G401 (cell line): Measurements from ENCODE around the gene NEK1. TPM values are rescaled to one million over a fixed set of nuclear protein-coding genes. Genes with fewer than 3 reads are reported as not detected.
"Not testable (repeated sequence)": the region's sequence is repeated elsewhere in the genome, so short reads cannot be mapped to it uniquely, and the experiment has no call there.

Experiments used
- DNase-seq: peaks from one replicate; pipeline ENCODE4 v3.0.0-alpha.2; 2015; ENCODE audit warnings: low spot score
- in situ Hi-C: cut with HindIII; loops from 2 replicates; pipeline ENCODE4 v1.10.0; 2016; ENCODE audit warnings: low sequenced_read_pairs, mixed read lengths
- total RNA-seq: library from RNA; depleted of rRNA; stranded (reverse); fragments of >200 nt; shearing (Covaris generic); gene quantifications from 2 replicates; pipeline ENCODE4 v1.2.3, GENCODE V29; 2014

NEK1 gene
- total RNA-seq, 1 experiment from 2014 or later = 3.9 TPM

GRCh38 chr4:169604903-169605331 is 7.5 kb downstream of the NEK1 start:
- in situ Hi-C loops = no loop called here
- DNase-seq = no peak

GRCh38 chr4:169604131-169604900 is 8.1 kb downstream of the NEK1 start:
- in situ Hi-C loops = no loop called here
- DNase-seq = no peak

GRCh38 chr4:169603312-169603711 is 9.1 kb downstream of the NEK1 start:
- in situ Hi-C loops = no loop called here

GRCh38 chr4:169601016-169601771 is 11.2 kb downstream of the NEK1 start:
- no peak for DNase-seq
- in situ Hi-C loops = no loop called here

More at GRCh38 chr4:169603312-169603711, 9.1 kb downstream of the NEK1 start:
- no peak for DNase-seq

GRCh38 chr4:169594560-169595195 is 17.7 kb downstream of the NEK1 start:
- in situ Hi-C loops = no loop called here

GRCh38 chr4:169593050-169593560 is 19.3 kb downstream of the NEK1 start:
- in situ Hi-C loops = no loop called here
- DNase-seq = no peak

More at GRCh38 chr4:169594560-169595195, 17.7 kb downstream of the NEK1 start:
- DNase-seq = no peak

- no peak for DNase-seq
- in situ Hi-C loops = no loop called here
Observed at GRCh38 chr4:169583563-169583962, 28.8 kb downstream of the NEK1 start.

- no peak for DNase-seq
- in situ Hi-C loops = no loop called here
Observed at GRCh38 chr4:169582706-169583105, 29.7 kb downstream of the NEK1 start.

GRCh38 chr4:169582203-169582602 is 30.2 kb downstream of the NEK1 start:
- in situ Hi-C loops = no loop called here
- DNase-seq = no peak

GRCh38 chr4:169573889-169574288 is 38.5 kb downstream of the NEK1 start:
- no peak for DNase-seq
- in situ Hi-C loops = no loop called here

- DNase-seq = no peak
- in situ Hi-C loops = no loop called here
Observed at GRCh38 chr4:169571435-169571834, 40.9 kb downstream of the NEK1 start.

- DNase-seq, in situ Hi-C loops: not testable (repeated sequence)
Observed at GRCh38 chr4:169571012-169571411, 41.4 kb downstream of the NEK1 start.

GRCh38 chr4:169570266-169570665 is 42.1 kb downstream of the NEK1 start:
- DNase-seq, in situ Hi-C loops: not testable (repeated sequence)

GRCh38 chr4:169569188-169569587 is 43.2 kb downstream of the NEK1 start:
- DNase-seq, in situ Hi-C loops: not testable (repeated sequence)

- DNase-seq = no peak
- in situ Hi-C loops = no loop called here
Observed at GRCh38 chr4:169567916-169568315, 44.5 kb downstream of the NEK1 start.

- peak; percentile 66 for DNase-seq
- in situ Hi-C loops = no loop called here
Observed at GRCh38 chr4:169566021-169566818, 46.2 kb downstream of the NEK1 start.

- in situ Hi-C loops = no loop called here
- no peak for DNase-seq
Observed at GRCh38 chr4:169565606-169566005, 46.8 kb downstream of the NEK1 start.

GRCh38 chr4:169557061-169557636 is 55.2 kb downstream of the NEK1 start:
- no peak for DNase-seq
- in situ Hi-C loops = no loop called here

- DNase-seq, in situ Hi-C loops: not testable (repeated sequence)
Observed at GRCh38 chr4:169546548-169546947, 65.8 kb downstream of the NEK1 start.
